Common myeloid progenitor, CD34-positive (primary cell): ENCODE measurements around the gene HSD17B14.
"Not testable (repeated sequence)": the region's sequence is repeated elsewhere in the genome, so short reads cannot be mapped to it uniquely, and the experiment has no call there.

ENCODE experiments used
- CTCF ChIA-PET: fragments of 350-600 bp; sonication (Branson Sonifier 250); formaldehyde crosslinking; loops from one replicate; lab custom pipeline; 2021; ENCODE audit warnings: antibody characterized with exemption; lab: Charles Lee
- POLR2A ChIA-PET: fragments of 350-600 bp; sonication (Branson Sonifier 250); formaldehyde crosslinking; loops from one replicate; lab custom pipeline; 2021; ENCODE audit warnings: antibody characterized with exemption; lab: Charles Lee
- DNase-seq, 3 donors: peaks; one replicate each; pipeline versions ENCODE4 v3.0.0 to v3.0.0-alpha.2; 2013
- H3K27ac ChIP-seq, 2 experiments: 1 replicate in 1 of 2; 2 replicates in 1 of 2; pipeline ENCODE4 v1.7.0; 2013; ENCODE audit warnings: inconsistent platforms in 2 of 2, low read length in 2 of 2, mild to moderate bottlenecking in 2 of 2, low read depth in 1 of 2, moderate library complexity in 1 of 2; ENCODE audit not compliant: severe bottlenecking in 2 of 2, insufficient read depth in 1 of 2, poor library complexity in 1 of 2
- H3K27me3 ChIP-seq, 5 experiments: replicated peaks in 2 of 5; 1 replicate in 3 of 5; 2 replicates in 2 of 5; pipeline versions ENCODE4 v1.6.1 to v1.7.0; 2013; ENCODE audit warnings: low read length in 4 of 5, mild to moderate bottlenecking in 2 of 5, moderate library complexity in 2 of 5, inconsistent platforms in 1 of 5; ENCODE audit not compliant: insufficient read depth in 5 of 5, control insufficient read depth in 4 of 5
- H3K36me3 ChIP-seq, 4 experiments: 1 replicate in 2 of 4; 2 replicates in 2 of 4; pipeline versions ENCODE4 v1.6.1 to v1.7.0; 2013; ENCODE audit warnings: low read length in 3 of 4, control low read depth in 1 of 4, mild to moderate bottlenecking in 1 of 4; ENCODE audit not compliant: control insufficient read depth in 4 of 4, insufficient read depth in 4 of 4
- H3K4me1 ChIP-seq, 4 experiments: 1 replicate in 3 of 4; 2 replicates in 1 of 4; pipeline versions ENCODE4 v1.6.1 to v1.7.1; 2013; ENCODE audit warnings: low read length in 3 of 4, mild to moderate bottlenecking in 3 of 4, control low read depth in 1 of 4, inconsistent platforms in 1 of 4, moderate library complexity in 1 of 4; ENCODE audit not compliant: control insufficient read depth in 4 of 4, insufficient read depth in 4 of 4; ENCODE audit errors: control extremely low read depth in 1 of 4
- H3K4me3 ChIP-seq, 7 experiments: 1 replicate in 4 of 7; 2 replicates in 3 of 7; pipeline versions ENCODE4 v1.5.1 to v1.7.0; 2013; ENCODE audit warnings: mild to moderate bottlenecking in 7 of 7, low read length in 6 of 7, moderate library complexity in 6 of 7, inconsistent platforms in 2 of 7, low read depth in 2 of 7, control low read depth in 1 of 7; ENCODE audit not compliant: insufficient read depth in 4 of 7, control insufficient read depth in 1 of 7; ENCODE audit errors: extremely low read depth in 1 of 7
- H3K9me3 ChIP-seq, 5 experiments: 1 replicate in 4 of 5; 2 replicates in 1 of 5; pipeline versions ENCODE4 v1.6.1 to v1.7.1; 2013; ENCODE audit warnings: low read length in 4 of 5, mild to moderate bottlenecking in 2 of 5, inconsistent platforms in 1 of 5, low read depth in 1 of 5, moderate library complexity in 1 of 5; ENCODE audit not compliant: control insufficient read depth in 4 of 5, insufficient read depth in 2 of 5; ENCODE audit errors: control extremely low read depth in 1 of 5
- WGBS: methylation state at CpG from one replicate; pipeline ENCODE4 v1.1.5; 2013; ENCODE audit not compliant: insufficient coverage; 5-methylcytosine and 5-hydroxymethylcytosine counted together

Gene HSD17B14

GRCh38 chr19:48872884-48873475, 36.7 kb upstream of the HSD17B14 start:
- WGBS, result 0% methylated on average over 10 of the region's 14 CpGs
- H3K4me1 ChIP-seq, result peaks cover 9 to 52% (median 37%) of the 10 kb centered on the region in 4 experiments
- no peaks in the 10 kb centered on the region for H3K27me3 ChIP-seq
- peak overlapping the region; percentile 80 to 100 (median 99) for H3K4me3 ChIP-seq
- peak; percentile 92 to 93 (median 92) for DNase-seq
- POLR2A ChIA-PET, result interaction anchor here (1.1 to 1.7 kb wide), 5 partner anchors 27 to 95 kb away, joined by 3 to 26 read pairs (median 4); partner anchors contain the start of genes BAX, FTL and NUCB1
- CTCF ChIA-PET, result interaction anchor here (0.8 to 2.2 kb wide), 3 partner anchors 22 to 140 kb away, joined by 3 to 5 read pairs (median 3); no protein-coding TSS in a partner anchor
- H3K9me3 ChIP-seq, result no peaks in the 10 kb centered on the region
- H3K36me3 ChIP-seq, result peaks cover 10 to 39% (median 24%) of the 10 kb centered on the region in 4 experiments
- H3K27ac ChIP-seq, result peak overlapping the region; percentile 100

DNA sequence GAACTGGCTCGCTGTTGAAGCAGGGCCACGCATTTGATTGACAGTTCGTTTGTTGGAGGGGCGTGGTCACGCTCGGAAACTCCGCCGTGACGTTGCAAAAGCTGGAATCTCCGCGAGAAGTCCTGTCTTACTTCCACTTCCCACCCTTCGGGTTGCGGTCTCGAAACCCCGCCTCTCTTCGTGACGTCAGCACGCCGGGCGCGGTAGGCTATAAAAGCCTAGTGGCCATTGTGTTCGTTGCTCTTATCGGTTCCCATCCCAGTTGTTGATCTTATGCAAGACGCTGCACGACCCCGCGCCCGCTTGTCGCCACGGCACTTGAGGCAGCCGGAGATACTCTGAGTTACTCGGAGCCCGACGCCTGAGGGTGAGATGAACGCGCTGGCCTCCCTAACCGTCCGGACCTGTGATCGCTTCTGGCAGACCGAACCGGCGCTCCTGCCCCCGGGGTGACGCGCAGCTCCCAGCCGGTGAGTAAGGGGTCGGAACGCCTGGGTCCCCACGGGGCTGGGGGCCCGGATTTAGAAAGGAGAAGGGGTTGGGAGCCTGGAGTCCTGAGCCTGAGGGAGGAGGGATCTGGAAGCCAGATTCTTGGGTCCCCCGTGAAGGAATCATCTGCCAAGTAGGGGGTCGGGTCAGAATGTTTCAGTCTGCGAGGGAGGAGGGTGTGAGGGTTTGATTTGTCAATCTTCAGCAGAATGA, 36.0 kb upstream of the HSD17B14 start, which contains the start of gene PPP1R15A:
PPP1R15A (plus strand) TSS at position 240 of the 702 bp plus-strand sequence. CDS start 813 bp downstream, outside the sequence.
- peaks cover 10 to 35% (median 24%) of the 10 kb centered on the region in 4 experiments for H3K36me3 ChIP-seq
- CTCF ChIA-PET, result interaction anchor here (0.8 to 1.6 kb wide), 3 partner anchors 23 to 139 kb away, joined by 3 read pairs; no protein-coding TSS in a partner anchor
- peak within 1 kb of the TSS; percentile 80 to 100 (median 99) for H3K4me3 ChIP-seq
- no peaks in the 10 kb centered on the region for H3K9me3 ChIP-seq
- no peaks in the 10 kb centered on the region for H3K27me3 ChIP-seq
- peak; percentile 97 to 98 (median 98) for DNase-seq
- H3K4me1 ChIP-seq, result peaks cover 9 to 54% (median 37%) of the 10 kb centered on the region in 4 experiments
- H3K27ac ChIP-seq, result peak within 1 kb of the TSS; percentile 100
- POLR2A ChIA-PET, result interaction anchor here (0.7 to 1.7 kb wide), 9 partner anchors 14 to 96 kb away, joined by 3 to 26 read pairs (median 3); partner anchors contain the start of genes BAX and NUCB1
- 0% methylated on average over 53 of the region's 53 CpGs for WGBS

- ChIA-PET CTCF (interaction anchor here (1.1 to 1.6 kb wide), 3 partner anchors 23 to 99 kb away, joined by 3 to 4 read pairs (median 3); no protein-coding TSS in a partner anchor), POLR2A (interaction anchor here (0.7 to 1.7 kb wide), 8 partner anchors 13 to 94 kb away, joined by 3 to 26 read pairs (median 4); partner anchors contain the start of genes BAX and NUCB1)
- H3K27me3 ChIP-seq, DNase-seq, H3K9me3 ChIP-seq, H3K27ac ChIP-seq: not testable (repeated sequence)
- peaks cover 9 to 52% (median 36%) of the 10 kb centered on the region in 4 experiments for H3K4me1 ChIP-seq
- H3K36me3 ChIP-seq, result peaks cover 10 to 33% (median 23%) of the 10 kb centered on the region in 4 experiments
- peak overlapping the region in 4 of 7 experiments; percentile 5 to 100 (median 100) for H3K4me3 ChIP-seq
- WGBS, result 100% methylated on average over 2 of the region's 31 CpGs
Observed at GRCh38 chr19:48871471-48872181, 35.3 kb upstream of the HSD17B14 start.

DNA sequence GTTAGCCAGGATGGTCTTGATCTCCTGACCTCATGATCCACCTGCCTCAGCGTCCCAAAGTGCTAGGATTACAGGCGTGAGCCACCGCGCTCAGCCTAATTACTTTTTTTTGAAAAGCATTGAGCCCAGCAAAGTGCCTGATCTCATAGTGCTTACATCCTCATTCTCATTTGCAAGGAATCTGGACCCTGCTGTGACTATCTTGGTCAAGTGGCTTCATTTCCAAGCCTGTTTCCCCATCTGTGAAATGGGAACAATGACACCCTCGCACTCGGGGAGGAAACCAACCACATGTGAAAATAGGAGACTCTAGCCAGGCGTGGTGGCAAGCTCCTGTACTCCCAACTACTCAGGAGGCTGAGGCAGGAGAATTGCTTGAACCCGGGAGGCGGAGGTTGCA, 33.8 kb upstream of the HSD17B14 start:
- CTCF ChIA-PET, result interaction anchor here (1.6 kb wide), 1 partner anchor 100 kb away, joined by 4 read pairs; no protein-coding TSS in a partner anchor

DNA sequence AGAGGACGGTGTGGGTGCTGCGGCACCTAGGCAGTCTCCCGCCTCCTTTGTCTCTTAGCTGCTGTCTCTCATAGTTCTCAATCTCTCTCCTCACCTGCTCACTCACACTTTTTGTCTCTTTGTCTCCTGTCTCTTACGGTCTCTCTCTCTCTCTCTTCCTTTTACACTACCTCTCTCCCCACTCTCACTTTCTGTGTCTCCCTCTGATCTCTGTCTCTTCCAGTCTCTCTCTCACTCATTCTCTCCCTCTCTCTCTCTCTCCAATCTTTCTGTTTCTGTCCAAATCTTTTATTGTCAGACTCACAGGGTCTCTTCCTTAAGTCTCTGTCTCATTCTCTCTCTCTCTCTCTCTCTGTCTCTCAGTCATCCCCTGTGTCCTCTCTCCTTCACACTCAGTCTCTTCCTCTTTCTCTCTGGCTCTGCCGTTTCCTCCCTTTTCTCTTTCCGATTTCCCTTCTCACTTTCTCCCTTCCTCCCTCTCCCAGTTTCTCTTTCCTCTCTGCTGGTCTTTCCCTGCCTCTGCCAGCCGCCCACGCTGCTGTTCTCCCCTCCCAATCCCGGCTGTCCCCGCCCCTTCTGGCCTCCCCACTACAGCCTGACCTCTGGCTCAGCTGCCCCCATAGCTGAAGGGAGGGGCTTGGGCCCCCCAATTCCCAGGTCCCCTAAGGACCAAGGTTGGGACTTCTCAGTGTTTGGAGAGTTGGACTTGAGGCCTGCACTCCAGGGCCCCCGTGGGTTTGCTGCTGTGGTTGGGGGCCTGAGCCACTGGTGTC, 32.0 kb upstream of the HSD17B14 start, which contains the start of gene PLEKHA4:
PLEKHA4 (minus strand) TSS at position 504 of the 773 bp plus-strand sequence. CDS start 997 bp downstream, outside the sequence.
- Histone ChIP-seq H3K4me1 (peaks cover 1 to 21% (median 4%) of the 10 kb centered on the region in 4 experiments), H3K27me3 (no peaks in the 10 kb centered on the region), H3K4me3 (no peak within 1 kb of the TSS), H3K9me3 (no peaks in the 10 kb centered on the region), H3K36me3 (peaks cover 0 to 4% (median 2%) of the 10 kb centered on the region in 4 experiments), H3K27ac (peak within 1 kb of the TSS in 1 of 2 experiments; percentile 68)
- 77% methylated on average over 11 of the region's 11 CpGs for WGBS
- CTCF ChIA-PET, result interaction anchor here (1.0 to 1.1 kb wide), 2 partner anchors 10 to 26 kb away, joined by 3 read pairs; no protein-coding TSS in a partner anchor
- POLR2A ChIA-PET, result no interaction called here
- DNase-seq, result no peak

More for the DNA sequence above, 33.8 kb upstream of the HSD17B14 start:
- 100% methylated on average over 4 of the region's 9 CpGs for WGBS
- Histone ChIP-seq H3K36me3 (peaks cover 6 to 19% (median 15%) of the 10 kb centered on the region in 4 experiments), H3K4me3 (no peak overlapping the region), H3K27me3 (no peaks in the 10 kb centered on the region), H3K9me3 (no peaks in the 10 kb centered on the region), H3K4me1 (peaks cover 6 to 38% (median 21%) of the 10 kb centered on the region in 4 experiments), H3K27ac (no peak overlapping the region)
- no peak for DNase-seq
- POLR2A ChIA-PET, result no interaction called here

DNA sequence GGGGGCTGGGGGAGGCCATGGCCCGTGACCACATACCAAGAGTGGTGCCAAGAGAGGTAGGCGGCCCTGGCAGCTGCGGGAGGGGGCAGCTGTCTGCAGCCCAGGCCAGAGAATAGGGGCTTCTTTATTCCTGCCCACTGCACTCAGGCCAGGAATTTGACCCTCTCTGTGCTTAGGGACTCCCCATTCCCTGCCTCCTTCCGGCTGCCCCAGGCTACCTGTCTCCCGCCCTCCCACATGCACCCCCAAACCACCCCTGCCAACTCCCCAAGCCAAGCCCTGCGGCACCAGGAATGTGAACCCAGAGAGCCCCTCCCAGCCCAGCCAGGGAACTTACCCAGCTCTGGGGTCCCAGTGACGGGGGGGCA, 31.4 kb upstream of the HSD17B14 start:
- H3K4me1 ChIP-seq, result peaks cover 0 to 15% (median 2%) of the 10 kb centered on the region in 4 experiments
- H3K36me3 ChIP-seq, result no peaks in the 10 kb centered on the region
- H3K27ac ChIP-seq, result peak overlapping the region in 1 of 2 experiments; percentile 68
- no peaks in the 10 kb centered on the region for H3K9me3 ChIP-seq
- ChIA-PET POLR2A (no interaction called here), CTCF (interaction anchor here (1.1 to 1.2 kb wide), 2 partner anchors 9 to 26 kb away, joined by 3 to 4 read pairs; no protein-coding TSS in a partner anchor)
- no peak for DNase-seq
- H3K4me3 ChIP-seq, result no peak overlapping the region
- 100% methylated on average over 6 of the region's 7 CpGs for WGBS
- H3K27me3 ChIP-seq, result no peaks in the 10 kb centered on the region
